CD14-positive monocyte (primary cell): ENCODE results near the gene STX4. TPM values are rescaled to one million over a fixed set of nuclear protein-coding genes. Genes with fewer than 3 reads are reported as not detected.
A peak's percentile ranks its signal among the peaks of the same experiment; 100 is the strongest.

Source experiments
- DNase-seq, 3 donors: peaks; one replicate each; pipeline ENCODE4 v3.0.0-alpha.2; 2011 to 2022
- H2AFZ ChIP-seq: 2 replicates; pipeline ENCODE4 v1.6.0; 2012; ENCODE audit warnings: mild to moderate bottlenecking, low read depth, low read length, inconsistent platforms; ENCODE audit not compliant: insufficient read depth, poor library complexity, severe bottlenecking
- H3K27ac ChIP-seq, 2 donors: 1 replicate in 1 of 2; 2 replicates in 1 of 2; pipeline ENCODE4 v1.5.1; 2012 to 2013; ENCODE audit warnings: low read length in 2 of 2, control low read depth in 1 of 2, inconsistent platforms in 1 of 2, low read depth in 1 of 2, mild to moderate bottlenecking in 1 of 2
- H3K27me3 ChIP-seq, 2 donors: one replicate each; pipeline versions ENCODE4 v1.6.0 to v1.6.1; 2011 to 2013; ENCODE audit warnings: low read length in 2 of 2; ENCODE audit not compliant: control insufficient read depth in 2 of 2, insufficient read depth in 2 of 2
- H3K36me3 ChIP-seq, 2 donors: replicated peaks in 1 of 2; 1 replicate in 1 of 2; 2 replicates in 1 of 2; pipeline versions ENCODE4 v1.5.1 to v1.6.1; 2012 to 2013; ENCODE audit warnings: low read length in 2 of 2, control low read depth in 1 of 2, inconsistent platforms in 1 of 2, mild to moderate bottlenecking in 1 of 2; ENCODE audit not compliant: insufficient read depth in 2 of 2, control insufficient read depth in 1 of 2
- H3K4me1 ChIP-seq, 2 donors: 1 replicate in 1 of 2; 2 replicates in 1 of 2; pipeline versions ENCODE4 v1.5.1 to v1.6.1; 2012 to 2013; ENCODE audit warnings: low read length in 2 of 2, control low read depth in 1 of 2, inconsistent platforms in 1 of 2, mild to moderate bottlenecking in 1 of 2, moderate library complexity in 1 of 2; ENCODE audit not compliant: insufficient read depth in 2 of 2, control insufficient read depth in 1 of 2
- H3K4me2 ChIP-seq: replicated peaks from 2 replicates; pipeline ENCODE3; 2012; ENCODE audit warnings: low read length, moderate library complexity, mild to moderate bottlenecking; ENCODE audit not compliant: poor library complexity, severe bottlenecking; ENCODE audit errors: extremely low read depth
- H3K4me3 ChIP-seq, 3 experiments: fragments of 200-600 bp in 1 of 3; sonication (generic) in 1 of 3; replicated peaks in 1 of 3; 1 replicate in 2 of 3; 2 replicates in 1 of 3; pipeline ENCODE4 v1.5.1; 2011 to 2013; ENCODE audit warnings: low read length in 3 of 3, mild to moderate bottlenecking in 3 of 3, control low read depth in 2 of 3, low read depth in 2 of 3, inconsistent platforms in 1 of 3, moderate library complexity in 1 of 3
- H3K79me2 ChIP-seq: 2 replicates; pipeline ENCODE4 v1.6.0; 2012; ENCODE audit warnings: mild to moderate bottlenecking, control low read depth, inconsistent platforms, low read length, moderate library complexity; ENCODE audit not compliant: insufficient read depth
- H3K9ac ChIP-seq: 2 replicates; pipeline ENCODE4 v1.6.0; 2017; ENCODE audit warnings: low read length, mild to moderate bottlenecking; ENCODE audit not compliant: insufficient read depth, poor library complexity, severe bottlenecking
- H3K9me3 ChIP-seq, 2 donors: replicated peaks in 1 of 2; 1 replicate in 1 of 2; 2 replicates in 1 of 2; pipeline versions ENCODE4 v1.5.1 to v1.6.1; 2012 to 2013; ENCODE audit warnings: low read length in 2 of 2, control low read depth in 1 of 2; ENCODE audit not compliant: control insufficient read depth in 1 of 2, insufficient read depth in 1 of 2
- H4K20me1 ChIP-seq: 2 replicates; pipeline ENCODE4 v1.6.0; 2012; ENCODE audit warnings: mild to moderate bottlenecking, low read length, control low read depth, moderate library complexity; ENCODE audit not compliant: insufficient read depth
- H3K27ac Mint-ChIP-seq, 7 donors: one replicate each; pipeline ENCODE4 v1.8.0; 2020; ENCODE audit warnings: mild to moderate bottlenecking in 7 of 7, mixed read lengths in 7 of 7, moderate library complexity in 6 of 7, inconsistent platforms in 2 of 7
- H3K27me3 Mint-ChIP-seq, 3 donors: one replicate each; pipeline ENCODE4 v1.8.0; 2021 to 2022; ENCODE audit warnings: low read depth in 3 of 3, mild to moderate bottlenecking in 3 of 3, mixed read lengths in 3 of 3, moderate library complexity in 3 of 3, inconsistent platforms in 1 of 3
- H3K36me3 Mint-ChIP-seq, 2 donors: one replicate each; pipeline ENCODE4 v1.8.0; 2020; ENCODE audit warnings: mixed read lengths in 2 of 2, inconsistent platforms in 1 of 2, mild to moderate bottlenecking in 1 of 2
- H3K4me1 Mint-ChIP-seq: one replicate; pipeline ENCODE4 v1.8.0; 2020; ENCODE audit warnings: mild to moderate bottlenecking, mixed read lengths
- H3K4me3 Mint-ChIP-seq, 2 donors: one replicate each; pipeline ENCODE4 v1.8.0; 2020; ENCODE audit warnings: mild to moderate bottlenecking in 2 of 2, mixed read lengths in 2 of 2, moderate library complexity in 1 of 2
- H3K9me3 Mint-ChIP-seq, 7 donors: one replicate each; pipeline ENCODE4 v1.8.0; 2020 to 2022; ENCODE audit warnings: mixed read lengths in 7 of 7, mild to moderate bottlenecking in 6 of 7, moderate library complexity in 6 of 7, inconsistent platforms in 2 of 7
- WGBS: methylation state at CpG from one replicate; pipeline ENCODE4 v1.1.5; 2013; ENCODE audit warnings: missing lambda C conversion rate; ENCODE audit not compliant: insufficient coverage; 5-methylcytosine and 5-hydroxymethylcytosine counted together
- intact Hi-C, 2 donors: fragments of 100-400 bp; cut with micrococcal nuclease; formaldehyde crosslinking; loops; one replicate each; pipeline versions ENCODE4 v1.15.0 to v1.15.1; 2023
- polyA minus RNA-seq: library from RNA; depleted of rRNA, polyadenylated mRNA; stranded (reverse); fragments of >200 nt; gene quantifications from 2 replicates; pipeline ENCODE4 v1.2.3, GENCODE V29; 2012
- polyA plus RNA-seq, 3 donors: library from polyadenylated mRNA; depleted of rRNA in 1 of 3; unstranded in 2 of 3; stranded (reverse) in 1 of 3; fragments of 300-500 nt in 2 of 3; fragments of >200 nt in 1 of 3; fragmentation: Illumina TruSeq in 2 of 3; gene quantifications; 1 replicate in 2 of 3; 2 replicates in 1 of 3; pipeline ENCODE4 v1.2.3, GENCODE V29; 2012 to 2021
- total RNA-seq, 12 experiments: library from RNA in 1 of 12; stranded (reverse) in 1 of 12; fragments of 120-200 nt in 1 of 12; gene quantifications; one replicate each; pipeline ENCODE4 v1.2.4 and lab custom pipeline; 2013 to 2026; ENCODE audit warnings: mixed read lengths in 6 of 12, inconsistent platforms in 1 of 12
- TF ChIP-seq, protein P1 (sequence below): fragments of 200-600 bp; IDR thresholded peaks from one replicate; pipeline ENCODE4 v1.8.0; 2022; ENCODE audit warnings: antibody characterized with exemption, mild to moderate bottlenecking

The STX4 gene, protein sequence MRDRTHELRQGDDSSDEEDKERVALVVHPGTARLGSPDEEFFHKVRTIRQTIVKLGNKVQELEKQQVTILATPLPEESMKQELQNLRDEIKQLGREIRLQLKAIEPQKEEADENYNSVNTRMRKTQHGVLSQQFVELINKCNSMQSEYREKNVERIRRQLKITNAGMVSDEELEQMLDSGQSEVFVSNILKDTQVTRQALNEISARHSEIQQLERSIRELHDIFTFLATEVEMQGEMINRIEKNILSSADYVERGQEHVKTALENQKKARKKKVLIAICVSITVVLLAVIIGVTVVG
- 52.3 TPM for total RNA-seq (2013)
- polyA plus RNA-seq (100 to 1,000 TPM in 1 of 3 donors, 10 to 100 TPM in 2; 18.6 to 186 (median 21.8) TPM), polyA minus RNA-seq (35.8 and 46.6 TPM in 2 replicates), total RNA-seq (lab: John Stamatoyannopoulos, UW) (26.2 to 54.8 (median 40.8) reads per million in 11 experiments)

DNA sequence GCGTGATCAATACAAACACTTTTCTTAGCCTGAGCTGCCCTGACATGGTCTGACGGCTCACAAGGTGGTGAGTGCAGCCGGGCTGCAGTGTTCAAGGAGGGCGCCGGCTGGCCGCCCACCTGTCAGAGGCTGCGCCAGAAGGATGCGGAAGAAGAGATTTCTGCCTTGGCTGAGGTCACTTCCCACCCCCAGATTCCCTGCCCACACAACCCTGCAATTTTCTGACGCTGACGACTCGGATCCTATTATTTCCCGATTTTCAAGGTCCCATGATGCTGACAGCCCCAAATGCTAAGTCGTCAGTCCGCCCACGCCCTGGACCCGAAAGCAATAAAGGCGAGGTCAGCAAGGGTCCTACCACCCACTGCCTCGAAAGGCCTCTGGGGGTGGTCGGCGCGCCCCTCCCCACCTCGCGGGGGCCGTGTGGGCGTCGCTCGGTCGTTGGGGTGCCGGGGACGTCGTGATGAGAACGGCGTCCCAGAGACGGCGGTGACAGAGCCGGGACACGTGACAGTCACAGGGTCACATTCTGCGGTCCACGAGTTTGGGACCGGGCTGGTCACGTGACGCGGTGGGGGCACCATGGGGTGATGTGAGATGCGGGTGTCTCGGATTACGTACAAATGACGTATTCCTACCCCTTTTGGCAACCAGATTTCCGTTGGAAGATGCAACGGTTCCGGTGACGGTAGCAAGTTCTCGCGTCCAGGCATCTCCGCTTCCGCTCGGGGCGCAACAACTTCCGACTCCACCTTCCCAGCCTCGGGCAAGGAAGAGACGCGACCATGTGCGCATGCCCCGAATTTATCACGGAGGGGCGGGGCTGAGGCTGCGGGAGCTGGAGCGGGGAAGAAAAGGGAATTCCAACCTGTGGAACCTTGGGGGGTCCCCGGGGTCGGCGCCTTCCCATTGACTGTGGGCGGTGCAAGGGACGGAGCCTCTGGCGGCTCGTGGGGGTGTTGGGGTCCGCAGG, at the start of gene STX4:
Gene STX4 (plus strand): TSS at position 823 of the 973 bp plus-strand sequence. CDS start 248 bp downstream, outside the sequence.
- Histone ChIP-seq H3K27ac (peak within 1 kb of the TSS; percentile 97 to 100), H3K4me1 (peaks cover 38 to 45% of the 10 kb centered on the region in 2 donors), H3K79me2 (peaks cover 27% of the 10 kb centered on the region), H3K4me3 (peak within 1 kb of the TSS; percentile 52 to 96 (median 70)), H3K9ac (peak within 1 kb of the TSS; percentile 92), H3K4me2 (peak within 1 kb of the TSS; percentile 85), H3K27me3 (no peaks in the 10 kb centered on the region), H3K36me3 (peaks cover 9 to 12% of the 10 kb centered on the region in 2 donors), H4K20me1 (peaks cover 22% of the 10 kb centered on the region), H3K9me3 (no peaks in the 10 kb centered on the region), H2AFZ (peak within 1 kb of the TSS; percentile 73)
- H3K4me1 Mint-ChIP-seq = peaks cover 34% of the 10 kb centered on the region
- peak within 1 kb of the TSS; percentile 97 to 99 (median 99) for H3K27ac Mint-ChIP-seq
- intact Hi-C loops = loop anchor here (1.0 to 5.0 kb wide), 5 partner anchors 36 to 834 kb away; partner anchors contain the start of genes VKORC1 (in 1 of the 2), ZNF646 (in 1 of the 2) and ZNF668 (in 1 of the 2)
- peaks cover 0 to 2% (median 0%) of the 10 kb centered on the region in 7 donors for H3K9me3 Mint-ChIP-seq
- H3K36me3 Mint-ChIP-seq = peaks cover 17 to 19% of the 10 kb centered on the region in 2 donors
- TF ChIP-seq, protein P1, sequence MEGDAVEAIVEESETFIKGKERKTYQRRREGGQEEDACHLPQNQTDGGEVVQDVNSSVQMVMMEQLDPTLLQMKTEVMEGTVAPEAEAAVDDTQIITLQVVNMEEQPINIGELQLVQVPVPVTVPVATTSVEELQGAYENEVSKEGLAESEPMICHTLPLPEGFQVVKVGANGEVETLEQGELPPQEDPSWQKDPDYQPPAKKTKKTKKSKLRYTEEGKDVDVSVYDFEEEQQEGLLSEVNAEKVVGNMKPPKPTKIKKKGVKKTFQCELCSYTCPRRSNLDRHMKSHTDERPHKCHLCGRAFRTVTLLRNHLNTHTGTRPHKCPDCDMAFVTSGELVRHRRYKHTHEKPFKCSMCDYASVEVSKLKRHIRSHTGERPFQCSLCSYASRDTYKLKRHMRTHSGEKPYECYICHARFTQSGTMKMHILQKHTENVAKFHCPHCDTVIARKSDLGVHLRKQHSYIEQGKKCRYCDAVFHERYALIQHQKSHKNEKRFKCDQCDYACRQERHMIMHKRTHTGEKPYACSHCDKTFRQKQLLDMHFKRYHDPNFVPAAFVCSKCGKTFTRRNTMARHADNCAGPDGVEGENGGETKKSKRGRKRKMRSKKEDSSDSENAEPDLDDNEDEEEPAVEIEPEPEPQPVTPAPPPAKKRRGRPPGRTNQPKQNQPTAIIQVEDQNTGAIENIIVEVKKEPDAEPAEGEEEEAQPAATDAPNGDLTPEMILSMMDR = no peak
- H3K4me3 Mint-ChIP-seq = peak within 1 kb of the TSS; percentile 94 to 95
- peak; percentile 100 for DNase-seq
- H3K27me3 Mint-ChIP-seq = peaks cover 0 to 3% (median 2%) of the 10 kb centered on the region in 3 donors
- WGBS = under 1% methylated on average over 64 of the region's 75 CpGs
